ENCODE measurements around the gene CCR9.

CCR9 gene

GRCh38 chr3:45950131-45950530 lies 63.8 kb downstream of the CCR9 start:
- Histone ChIP-seq H3K9me2 (replicated peaks; ENCODE audit: insufficient read depth, low read length) (no peaks in the 10 kb centered on the region), H3K27me3 (ENCODE audit: low read length) (no peaks in the 10 kb centered on the region), H3F3A (ENCODE audit: insufficient read depth) (no peaks in the 10 kb centered on the region), H3K4me2 (ENCODE audit: low read depth, low read length, poor library complexity, severe bottlenecking) (no peak overlapping the region), H3K4me3 (ENCODE audit: insufficient read depth, low read length, poor library complexity, severe bottlenecking) (no peak overlapping the region), H3K9me3 (ENCODE audit: insufficient read depth, low read length) (no peaks in the 10 kb centered on the region), H3K36me3 (ENCODE audit: low read length) (peaks cover 5% of the 10 kb centered on the region; the same call in 1 of the 2 replicates), H3K27ac (ENCODE audit: low read depth, low read length) (no peak overlapping the region), H3K79me2 (ENCODE audit: insufficient read depth, low read length) (no peaks in the 10 kb centered on the region), H2AFZ (ENCODE audit: low read depth, low read length, severe bottlenecking) (no peak overlapping the region), H4K20me1 (ENCODE audit: low read depth, low read length) (no peaks in the 10 kb centered on the region), H3K9ac (ENCODE audit: low read length) (no peak overlapping the region)
- TF ChIP-seq EZH2phosphoT487 (conservative IDR thresholded peaks at IDR 0.05; ENCODE audit: low read length) (no peak), CTCF (IDR thresholded peaks at IDR 0.05; ENCODE audit: insufficient read depth, low read length, poor library complexity, severe bottlenecking) (no peak)

- no peaks in the 10 kb centered on the region for H4K20me1 ChIP-seq (ENCODE audit: low read depth, low read length)
- no peaks in the 10 kb centered on the region for H3K9me2 ChIP-seq (replicated peaks; ENCODE audit: insufficient read depth, low read length)
- no peak for TF ChIP-seq CTCF (IDR thresholded peaks at IDR 0.05; ENCODE audit: insufficient read depth, low read length, poor library complexity, severe bottlenecking)
- no peak overlapping the region for H3K9ac ChIP-seq (ENCODE audit: low read length)
- H3K4me2 ChIP-seq (ENCODE audit: low read depth, low read length, poor library complexity, severe bottlenecking) = no peak overlapping the region
- no peaks in the 10 kb centered on the region for H3K27me3 ChIP-seq (ENCODE audit: low read length)
- no peak overlapping the region for H2AFZ ChIP-seq (ENCODE audit: low read depth, low read length, severe bottlenecking)
- no peak overlapping the region for H3K27ac ChIP-seq (ENCODE audit: low read depth, low read length)
- no peak overlapping the region for H3K4me3 ChIP-seq (ENCODE audit: insufficient read depth, low read length, poor library complexity, severe bottlenecking)
- no peaks in the 10 kb centered on the region for H3K79me2 ChIP-seq (ENCODE audit: insufficient read depth, low read length)
- peaks cover 5% of the 10 kb centered on the region; the same call in 1 of the 2 replicates for H3K36me3 ChIP-seq (ENCODE audit: low read length)
- H3K9me3 ChIP-seq (ENCODE audit: insufficient read depth, low read length) = no peaks in the 10 kb centered on the region
- no peaks in the 10 kb centered on the region for H3F3A ChIP-seq (ENCODE audit: insufficient read depth)
Observed at GRCh38 chr3:45950686-45951600, 64.6 kb downstream of the CCR9 start.

GRCh38 chr3:45951946-45952345 lies 65.6 kb downstream of the CCR9 start:
- Histone ChIP-seq H3K4me3 (ENCODE audit: insufficient read depth, low read length, poor library complexity, severe bottlenecking) (no peak overlapping the region), H3K27me3 (ENCODE audit: low read length) (no peaks in the 10 kb centered on the region), H3K9ac (ENCODE audit: low read length) (no peak overlapping the region), H3K36me3 (ENCODE audit: low read length) (peaks cover 10% of the 10 kb centered on the region; the same call in 1 of the 2 replicates), H3K4me2 (ENCODE audit: low read depth, low read length, poor library complexity, severe bottlenecking) (no peak overlapping the region), H3F3A (ENCODE audit: insufficient read depth) (no peaks in the 10 kb centered on the region), H3K9me2 (replicated peaks; ENCODE audit: insufficient read depth, low read length) (no peaks in the 10 kb centered on the region), H4K20me1 (ENCODE audit: low read depth, low read length) (no peaks in the 10 kb centered on the region), H3K27ac (ENCODE audit: low read depth, low read length) (no peak overlapping the region), H3K79me2 (ENCODE audit: insufficient read depth, low read length) (no peaks in the 10 kb centered on the region), H2AFZ (ENCODE audit: low read depth, low read length, severe bottlenecking) (no peak overlapping the region), H3K9me3 (ENCODE audit: insufficient read depth, low read length) (no peaks in the 10 kb centered on the region)
- TF ChIP-seq EZH2phosphoT487 (conservative IDR thresholded peaks at IDR 0.05; ENCODE audit: low read length) (no peak), CTCF (IDR thresholded peaks at IDR 0.05; ENCODE audit: insufficient read depth, low read length, poor library complexity, severe bottlenecking) (no peak)
